T-helper 17 cell (primary cell): ENCODE data around the gene SPDYE4. TPM values are rescaled to one million over a fixed set of nuclear protein-coding genes. Genes with fewer than 3 reads are reported as not detected.

Source experiments
- ATAC-seq: fragments of 150-1000 bp; cut with Tn5 transposase; 2 replicates; pipeline ENCODE4 v1.10.0; 2021; ENCODE audit warnings: mild to moderate bottlenecking, moderate library complexity
- DNase-seq, 3 donors: peaks; one replicate each; pipeline versions ENCODE4 v3.0.0 to v3.0.0-alpha.2; 2020 to 2021
- H3K9me3 ChIP-seq: one replicate; pipeline ENCODE4 v1.7.0; 2013; ENCODE audit warnings: low read length, mild to moderate bottlenecking; ENCODE audit not compliant: control insufficient read depth, poor library complexity, severe bottlenecking
- H3K27ac Mint-ChIP-seq: one replicate; pipeline ENCODE4 v1.8.0; 2022; ENCODE audit warnings: mild to moderate bottlenecking, moderate library complexity, mixed read lengths
- H3K27me3 Mint-ChIP-seq: one replicate; pipeline ENCODE4 v1.8.0; 2022; ENCODE audit warnings: mixed read lengths
- H3K36me3 Mint-ChIP-seq: one replicate; pipeline ENCODE4 v1.8.0; 2022; ENCODE audit warnings: low read depth, mixed read lengths
- H3K4me1 Mint-ChIP-seq: one replicate; pipeline ENCODE4 v1.8.0; 2022; ENCODE audit warnings: mild to moderate bottlenecking, mixed read lengths
- H3K4me3 Mint-ChIP-seq: one replicate; pipeline ENCODE4 v1.8.0; 2022; ENCODE audit warnings: mild to moderate bottlenecking, moderate library complexity, mixed read lengths
- total RNA-seq, 4 donors: library from RNA in 2 of 4; stranded (reverse) in 2 of 4; gene quantifications; one replicate each; pipeline ENCODE4 v1.2.3 and lab custom pipeline; 2022 to 2026

SPDYE4 gene
- total RNA-seq, 2 donors from 2014 or later, result not detected

DNA sequence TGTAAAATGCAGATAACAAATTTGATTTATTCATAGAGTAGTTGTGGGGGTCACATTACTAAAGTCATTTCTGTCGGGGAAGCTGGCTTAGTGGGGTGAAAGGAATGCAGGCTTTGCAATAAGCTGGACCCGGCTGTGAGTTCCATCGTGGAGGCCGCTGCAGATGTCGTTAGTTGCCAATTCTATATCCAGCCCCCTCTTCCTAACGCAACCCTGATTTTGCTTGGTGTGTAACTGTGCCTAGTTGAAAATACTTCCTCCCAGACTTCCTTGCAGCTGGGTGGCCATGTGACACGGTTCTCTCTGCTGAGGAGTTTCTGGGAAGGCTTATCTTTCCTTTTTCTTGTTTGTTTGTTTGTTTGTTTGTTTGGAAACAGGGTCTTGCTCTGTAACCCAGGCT lies 36.3 kb upstream of the SPDYE4 start:
- H3K27me3 Mint-ChIP-seq, result peaks cover 18% of the 10 kb centered on the region
- peaks cover 2% of the 10 kb centered on the region for H3K36me3 Mint-ChIP-seq
- H3K4me1 Mint-ChIP-seq, result peaks cover 3% of the 10 kb centered on the region
- no peak overlapping the region for H3K4me3 Mint-ChIP-seq
- H3K27ac Mint-ChIP-seq, result no peak overlapping the region
- ATAC-seq, result no peak
- DNase-seq, result no peak
- no peaks in the 10 kb centered on the region for H3K9me3 ChIP-seq

GRCh38 chr17:8793649-8794048 lies 35.3 kb upstream of the SPDYE4 start:
- Mint-ChIP-seq H3K4me3 (no peak overlapping the region), H3K36me3 (peaks cover 2% of the 10 kb centered on the region), H3K27me3 (peaks cover 23% of the 10 kb centered on the region), H3K27ac (no peak overlapping the region), H3K4me1 (peaks cover 3% of the 10 kb centered on the region)
- H3K9me3 ChIP-seq, result no peaks in the 10 kb centered on the region
- DNase-seq (no peak), ATAC-seq (no peak)

- no peaks in the 10 kb centered on the region for H3K9me3 ChIP-seq
- ATAC-seq (no peak), DNase-seq (no peak)
- Mint-ChIP-seq H3K27me3 (peaks cover 33% of the 10 kb centered on the region), H3K27ac (no peak overlapping the region), H3K4me3 (no peak overlapping the region), H3K4me1 (peaks cover 3% of the 10 kb centered on the region), H3K36me3 (peaks cover 2% of the 10 kb centered on the region)
Measured at GRCh38 chr17:8792646-8793045, 34.3 kb upstream of the SPDYE4 start.

DNA sequence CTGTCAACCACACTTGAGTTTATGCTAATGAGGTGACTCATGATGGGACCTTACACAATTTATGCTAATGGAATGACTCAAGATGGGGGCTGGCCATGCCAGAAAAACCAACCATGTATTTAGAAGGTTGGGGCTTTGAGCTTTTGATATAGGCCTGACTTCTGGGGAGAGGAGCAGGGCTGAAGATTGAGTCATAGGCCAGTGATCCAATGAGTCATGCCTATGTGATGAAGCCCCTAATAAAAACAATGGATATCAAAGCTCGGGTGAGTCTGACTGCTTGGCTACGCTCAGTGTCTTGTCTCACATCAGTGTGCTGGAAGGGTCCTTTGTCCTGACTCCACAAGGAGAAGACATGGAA lies 33.5 kb upstream of the SPDYE4 start:
- no peak for ATAC-seq
- Mint-ChIP-seq H3K4me1 (peaks cover 3% of the 10 kb centered on the region), H3K27me3 (peaks cover 28% of the 10 kb centered on the region), H3K4me3 (no peak overlapping the region), H3K27ac (no peak overlapping the region), H3K36me3 (peaks cover 2% of the 10 kb centered on the region)
- no peaks in the 10 kb centered on the region for H3K9me3 ChIP-seq
- no peak for DNase-seq

- H3K4me3 Mint-ChIP-seq, result no peak overlapping the region
- peaks cover 26% of the 10 kb centered on the region for H3K27me3 Mint-ChIP-seq
- H3K4me1 Mint-ChIP-seq, result peaks cover 3% of the 10 kb centered on the region
- DNase-seq (no peak), ATAC-seq (no peak)
- H3K27ac Mint-ChIP-seq, result no peak overlapping the region
- H3K36me3 Mint-ChIP-seq, result peaks cover 2% of the 10 kb centered on the region
- H3K9me3 ChIP-seq, result no peaks in the 10 kb centered on the region
Measured at GRCh38 chr17:8791248-8791909, 33.0 kb upstream of the SPDYE4 start.

- peaks cover 3% of the 10 kb centered on the region for H3K4me1 Mint-ChIP-seq
- H3K36me3 Mint-ChIP-seq, result peaks cover 2% of the 10 kb centered on the region
- ATAC-seq, result no peak
- DNase-seq, result no peak
- no peak overlapping the region for H3K27ac Mint-ChIP-seq
- H3K9me3 ChIP-seq, result no peaks in the 10 kb centered on the region
- H3K4me3 Mint-ChIP-seq, result no peak overlapping the region
- H3K27me3 Mint-ChIP-seq, result peaks cover 20% of the 10 kb centered on the region
Measured at GRCh38 chr17:8789743-8790142, 31.4 kb upstream of the SPDYE4 start.

DNA sequence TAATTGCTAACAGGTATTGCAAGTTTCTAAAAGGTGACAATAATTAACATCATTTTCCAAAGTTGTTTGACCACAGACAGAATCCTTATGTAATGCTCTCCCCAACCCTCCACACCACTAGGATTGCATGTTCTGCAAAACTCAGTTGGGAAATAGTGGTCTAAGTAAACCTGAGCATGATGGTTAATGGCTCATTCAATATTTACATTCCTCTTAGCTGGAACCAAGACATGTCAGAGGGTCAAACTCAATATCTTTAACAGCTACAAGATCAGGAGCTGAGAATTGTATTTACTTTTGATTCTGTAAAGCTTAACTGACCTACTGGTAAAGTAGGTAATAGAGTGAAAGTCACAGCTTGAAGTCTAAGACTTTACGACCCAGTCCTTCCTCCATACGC lies 30.7 kb upstream of the SPDYE4 start:
- peaks cover 3% of the 10 kb centered on the region for H3K4me1 Mint-ChIP-seq
- H3K9me3 ChIP-seq, result no peaks in the 10 kb centered on the region
- ATAC-seq, result no peak
- H3K4me3 Mint-ChIP-seq, result no peak overlapping the region
- no peak for DNase-seq
- peaks cover 20% of the 10 kb centered on the region for H3K27me3 Mint-ChIP-seq
- no peak overlapping the region for H3K27ac Mint-ChIP-seq
- peaks cover 2% of the 10 kb centered on the region for H3K36me3 Mint-ChIP-seq

DNA sequence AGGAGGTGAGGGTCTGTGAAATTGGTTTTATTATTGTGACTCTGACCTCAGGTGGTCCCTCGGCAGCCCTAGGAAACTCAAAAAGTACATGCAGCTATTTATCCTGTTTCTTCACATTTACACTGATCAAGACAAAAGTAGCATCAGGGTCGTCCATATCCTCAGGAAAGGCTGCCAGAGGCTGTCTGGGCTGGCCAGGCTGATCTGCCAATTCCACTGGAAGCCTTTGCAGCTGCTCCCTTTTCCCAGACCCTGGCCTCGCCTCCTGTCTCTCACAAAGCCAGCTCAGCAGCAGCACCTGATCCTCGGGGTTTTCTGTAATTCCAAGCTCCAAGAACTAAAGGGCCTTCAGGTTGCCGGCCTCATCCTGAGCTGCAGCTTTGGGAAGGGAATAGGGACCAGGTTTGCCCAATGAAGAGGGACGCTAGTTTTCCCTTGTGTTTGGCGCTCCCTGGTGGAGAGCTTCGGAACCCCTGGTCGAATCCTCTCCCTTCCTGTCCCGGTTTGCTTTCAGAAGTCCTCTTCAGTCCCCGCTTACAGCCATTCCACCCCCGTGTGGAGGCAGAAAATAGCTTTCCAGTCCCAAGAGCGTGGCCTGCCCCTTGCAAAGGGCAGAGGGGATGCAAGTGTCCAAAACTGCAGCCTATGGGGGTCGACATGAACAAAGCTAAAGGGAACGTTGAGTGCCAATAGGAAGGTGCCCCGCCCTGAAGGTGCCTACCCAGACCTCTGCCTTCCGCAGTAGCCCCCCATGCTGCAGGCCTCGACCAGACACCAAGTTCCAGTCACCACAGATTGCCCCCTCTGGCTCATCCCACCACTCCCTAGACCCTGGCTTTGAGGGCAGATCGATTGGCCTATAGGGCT lies 27.4 kb upstream of the SPDYE4 start:
- no peaks in the 10 kb centered on the region for H3K9me3 ChIP-seq
- peaks cover 3% of the 10 kb centered on the region for H3K4me1 Mint-ChIP-seq
- peak; percentile 56 for ATAC-seq
- DNase-seq, result peak; percentile 31 to 41 (median 33)
- no peak overlapping the region for H3K4me3 Mint-ChIP-seq
- H3K36me3 Mint-ChIP-seq, result peaks cover 2% of the 10 kb centered on the region
- H3K27ac Mint-ChIP-seq, result no peak overlapping the region
- peaks cover 20% of the 10 kb centered on the region for H3K27me3 Mint-ChIP-seq

- H3K4me3 Mint-ChIP-seq, result no peak overlapping the region
- peaks cover 2% of the 10 kb centered on the region for H3K36me3 Mint-ChIP-seq
- DNase-seq (no peak), ATAC-seq (no peak)
- H3K27me3 Mint-ChIP-seq, result no peaks in the 10 kb centered on the region
- H3K9me3 ChIP-seq, result no peaks in the 10 kb centered on the region
- H3K27ac Mint-ChIP-seq, result no peak overlapping the region
- H3K4me1 Mint-ChIP-seq, result no peaks in the 10 kb centered on the region
Measured at GRCh38 chr17:8782176-8782575, 23.8 kb upstream of the SPDYE4 start.

DNA sequence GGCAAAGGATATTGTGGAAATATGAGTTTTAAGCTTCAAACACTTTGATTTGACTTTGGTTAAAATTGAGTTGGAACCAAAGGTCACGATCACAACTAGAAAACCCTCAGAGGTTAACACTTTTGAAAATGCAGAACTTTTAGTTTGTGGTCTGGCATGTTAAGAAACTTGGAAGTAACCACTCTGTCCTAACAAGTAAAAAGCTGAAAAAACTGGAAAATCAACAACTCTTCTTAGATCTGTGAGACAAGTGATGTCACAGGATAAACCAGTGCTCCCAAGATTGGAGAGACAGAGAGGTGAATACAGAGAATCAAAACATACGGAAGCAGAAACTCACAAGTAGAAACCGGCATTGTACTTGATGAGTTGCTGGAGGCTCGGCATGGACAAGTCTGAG lies 23.4 kb upstream of the SPDYE4 start:
- ATAC-seq (no peak), DNase-seq (no peak)
- no peaks in the 10 kb centered on the region for H3K9me3 ChIP-seq
- H3K4me3 Mint-ChIP-seq, result no peak overlapping the region
- H3K36me3 Mint-ChIP-seq, result peaks cover 2% of the 10 kb centered on the region
- H3K27me3 Mint-ChIP-seq, result peaks cover 2% of the 10 kb centered on the region
- H3K27ac Mint-ChIP-seq, result no peak overlapping the region
- H3K4me1 Mint-ChIP-seq, result no peaks in the 10 kb centered on the region

DNA sequence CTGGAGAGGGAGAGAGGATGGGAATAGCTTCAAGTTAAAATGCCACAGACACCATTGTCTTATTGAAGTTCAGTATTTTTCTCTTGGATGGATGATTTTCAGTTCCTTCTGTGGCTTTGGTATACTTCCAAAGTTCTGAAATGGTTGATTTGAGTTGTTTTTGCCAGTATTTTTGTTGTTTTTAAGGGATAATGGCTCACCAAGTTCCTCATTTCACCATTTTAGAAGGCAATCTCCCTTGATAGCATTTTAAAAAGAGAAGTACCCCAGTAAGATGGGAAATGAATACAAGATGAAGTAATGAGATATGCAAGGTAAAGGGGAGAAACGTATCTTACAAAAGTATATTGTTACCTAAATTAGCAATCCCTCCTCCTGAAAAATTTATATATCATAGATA lies 18.5 kb upstream of the SPDYE4 start:
- ATAC-seq (no peak), DNase-seq (no peak)
- no peaks in the 10 kb centered on the region for H3K4me1 Mint-ChIP-seq
- no peak overlapping the region for H3K27ac Mint-ChIP-seq
- no peaks in the 10 kb centered on the region for H3K9me3 ChIP-seq
- H3K4me3 Mint-ChIP-seq, result no peak overlapping the region
- peaks cover 2% of the 10 kb centered on the region for H3K36me3 Mint-ChIP-seq
- peaks cover 30% of the 10 kb centered on the region for H3K27me3 Mint-ChIP-seq

DNA sequence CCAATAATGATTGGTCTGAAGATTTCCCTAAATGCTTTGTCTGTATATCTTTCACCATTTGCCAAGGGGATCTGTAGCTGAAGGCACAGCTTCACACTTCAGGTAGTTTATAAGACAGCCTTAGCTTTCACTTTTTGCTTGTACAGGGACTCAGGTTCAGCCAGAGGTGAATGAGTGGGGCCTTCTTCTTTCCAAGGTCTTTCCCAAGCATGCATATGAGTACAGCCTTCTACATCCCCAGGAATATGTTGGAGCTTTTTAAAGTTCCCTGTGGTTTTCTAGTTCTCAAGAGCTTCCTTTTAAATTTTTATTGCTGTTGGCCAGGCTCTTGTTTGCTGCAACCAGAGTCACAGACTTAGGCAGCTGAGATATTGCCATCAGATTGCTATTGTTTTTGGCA lies 17.9 kb upstream of the SPDYE4 start:
- H3K4me3 Mint-ChIP-seq, result no peak overlapping the region
- H3K27ac Mint-ChIP-seq, result no peak overlapping the region
- H3K36me3 Mint-ChIP-seq, result peaks cover 2% of the 10 kb centered on the region
- peaks cover 30% of the 10 kb centered on the region for H3K27me3 Mint-ChIP-seq
- no peaks in the 10 kb centered on the region for H3K9me3 ChIP-seq
- no peaks in the 10 kb centered on the region for H3K4me1 Mint-ChIP-seq
- no peak for ATAC-seq
- DNase-seq, result no peak

DNA sequence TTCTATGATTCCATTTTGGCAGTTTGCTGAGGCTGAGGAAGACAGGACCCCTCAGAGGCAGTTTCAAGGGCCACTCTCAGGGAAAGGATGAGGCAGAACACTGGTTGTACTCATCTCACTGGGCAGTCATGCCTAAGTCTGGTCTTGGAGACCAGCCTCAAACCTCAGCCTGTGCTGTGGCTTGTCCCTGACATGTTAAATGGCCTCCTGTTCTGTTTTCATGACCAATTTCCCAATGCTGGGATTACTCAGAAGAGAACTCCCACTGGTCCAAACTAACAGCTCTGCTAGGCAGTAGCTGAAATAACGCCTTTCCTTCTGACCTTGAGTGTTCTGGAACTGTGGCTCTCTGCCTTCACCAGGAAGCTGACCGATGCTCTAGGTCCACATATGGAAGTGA lies 8.4 kb upstream of the SPDYE4 start:
- Mint-ChIP-seq H3K4me3 (no peak overlapping the region), H3K36me3 (peaks cover 7% of the 10 kb centered on the region), H3K27ac (no peak overlapping the region), H3K27me3 (peaks cover 42% of the 10 kb centered on the region), H3K4me1 (no peaks in the 10 kb centered on the region)
- DNase-seq, result no peak
- H3K9me3 ChIP-seq, result no peaks in the 10 kb centered on the region
- no peak for ATAC-seq

DNA sequence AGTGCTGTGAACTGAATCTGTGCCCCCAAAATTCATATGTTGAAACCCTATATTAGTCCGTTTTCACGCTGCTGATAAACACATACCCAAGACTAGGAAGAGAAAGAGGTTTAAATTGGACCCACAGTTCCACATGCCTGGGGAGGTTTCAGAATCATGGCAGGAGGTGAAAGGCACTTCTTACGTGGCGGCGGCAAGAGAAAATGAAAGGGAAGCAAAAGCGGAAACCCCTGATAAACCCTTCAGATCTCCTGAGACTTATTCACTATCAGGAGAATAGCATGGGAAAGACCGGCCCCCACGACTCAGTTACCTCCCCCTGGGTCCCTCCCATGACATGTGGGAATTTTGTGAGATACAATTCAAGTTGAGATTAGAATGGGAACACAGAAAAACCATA lies 3.7 kb upstream of the SPDYE4 start:
- Mint-ChIP-seq H3K27ac (no peak overlapping the region), H3K4me1 (peaks cover 3% of the 10 kb centered on the region), H3K27me3 (peaks cover 51% of the 10 kb centered on the region), H3K4me3 (no peak overlapping the region), H3K36me3 (peaks cover 10% of the 10 kb centered on the region)
- H3K9me3 ChIP-seq, result no peaks in the 10 kb centered on the region
- DNase-seq (no peak), ATAC-seq (no peak)
